Thoracic aorta (tissue), 2 donors: Measurements from ENCODE around the gene PHLDA2. TPM values are rescaled to one million over a fixed set of nuclear protein-coding genes. Genes with fewer than 3 reads are reported as not detected.

Experiments used
- ATAC-seq: fragments of 150-250 bp; one replicate; pipeline ENCODE4 v1.8.0; 2017; ENCODE audit warnings: low read depth; ENCODE audit not compliant: insufficient number of reproducible peaks, low FRiP score
- DNase-seq: peaks from one replicate; pipeline ENCODE4 v3.0.0-alpha.2; 2020; ENCODE audit warnings: low spot score
- H3K27ac ChIP-seq, 2 donors: fragments of 200-600 bp; sonication (generic); 1 replicate in 1 of 2; 2 replicates in 1 of 2; pipeline ENCODE4 v1.5.1; 2016; ENCODE audit warnings: mild to moderate bottlenecking in 2 of 2, moderate library complexity in 2 of 2
- H3K27me3 ChIP-seq: fragments of 200-600 bp; sonication (generic); replicated peaks from 2 replicates; pipeline ENCODE4 v1.6.0; 2016; ENCODE audit warnings: mild to moderate bottlenecking; ENCODE audit not compliant: insufficient read depth
- H3K36me3 ChIP-seq: fragments of 200-600 bp; sonication (generic); one replicate; pipeline ENCODE4 v1.5.1; 2016
- H3K4me1 ChIP-seq, 2 donors: fragments of 200-600 bp; sonication (generic); 1 replicate in 1 of 2; 2 replicates in 1 of 2; pipeline versions ENCODE4 v1.5.1 to v1.6.0; 2016; ENCODE audit warnings: low read depth in 2 of 2, mild to moderate bottlenecking in 1 of 2; ENCODE audit not compliant: control insufficient read depth in 1 of 2
- H3K4me3 ChIP-seq: fragments of 200-600 bp; sonication (generic); 2 replicates; pipeline ENCODE4 v1.5.1; 2016; ENCODE audit warnings: mild to moderate bottlenecking
- H3K9me3 ChIP-seq: fragments of 200-600 bp; sonication (generic); 2 replicates; pipeline ENCODE4 v1.5.1; 2016
- CTCF ChIP-seq: fragments of 200-600 bp; sonication (generic); IDR thresholded peaks from one replicate; pipeline ENCODE4 v1.5.1; 2019; ENCODE audit warnings: antibody characterized with exemption
- total RNA-seq, 2 donors: library from RNA; depleted of rRNA; stranded (reverse); fragments of >200 nt; gene quantifications; one replicate each; pipeline versions ENCODE4 v1.1.0 to v1.2.3, GENCODE V29; 2016

PHLDA2 gene
- total RNA-seq, 2 donors from 2014 or later = 14.4 to 21.3 TPM

- no peak overlapping the region for H3K27ac ChIP-seq
- no peaks in the 10 kb centered on the region for H3K27me3 ChIP-seq
- peaks cover 10 to 24% of the 10 kb centered on the region in 2 donors for H3K4me1 ChIP-seq
- H3K4me3 ChIP-seq = no peak overlapping the region
- ATAC-seq (no peak), DNase-seq (no peak)
- H3K36me3 ChIP-seq = no peaks in the 10 kb centered on the region
- TF ChIP-seq CTCF = no peak
- H3K9me3 ChIP-seq = no peaks in the 10 kb centered on the region
Measured at GRCh38 chr11:2893935-2894334, 35.3 kb downstream of the PHLDA2 start.

- Histone ChIP-seq H3K4me1 (peaks cover 6 to 24% of the 10 kb centered on the region in 2 donors), H3K36me3 (no peaks in the 10 kb centered on the region), H3K9me3 (no peaks in the 10 kb centered on the region), H3K27me3 (no peaks in the 10 kb centered on the region), H3K27ac (peak overlapping the region; percentile 5 to 45), H3K4me3 (peak overlapping the region; percentile 66)
- ATAC-seq = no peak
- DNase-seq = no peak
- TF ChIP-seq CTCF = no peak
Measured at GRCh38 chr11:2892967-2893528, 36.2 kb downstream of the PHLDA2 start.

GRCh38 chr11:2892215-2892966, 36.8 kb downstream of the PHLDA2 start:
- Histone ChIP-seq H3K4me3 (peak overlapping the region; percentile 66), H3K9me3 (no peaks in the 10 kb centered on the region), H3K27me3 (no peaks in the 10 kb centered on the region), H3K27ac (peak overlapping the region; percentile 5 to 45), H3K36me3 (no peaks in the 10 kb centered on the region), H3K4me1 (peaks cover 6 to 27% of the 10 kb centered on the region in 2 donors)
- TF ChIP-seq CTCF = peak; percentile 90
- peak; percentile 14 for ATAC-seq
- no peak for DNase-seq

- Histone ChIP-seq H3K27ac (no peak overlapping the region), H3K9me3 (no peaks in the 10 kb centered on the region), H3K27me3 (no peaks in the 10 kb centered on the region), H3K36me3 (no peaks in the 10 kb centered on the region), H3K4me1 (peaks cover 6 to 27% of the 10 kb centered on the region in 2 donors), H3K4me3 (peak overlapping the region; percentile 66)
- TF ChIP-seq CTCF = no peak
- ATAC-seq = no peak
- no peak for DNase-seq
Measured at GRCh38 chr11:2891326-2892214, 37.6 kb downstream of the PHLDA2 start.
